OCI-LY1 (cell line): Measurements from ENCODE around the gene AKAP9.

ENCODE experiments used
- EZH2 ChIP-seq: fragments of 200-600 bp; sonication (generic), shearing (Covaris generic); IDR thresholded peaks from 2 replicates; pipeline ENCODE4 v1.8.0; 2017; ENCODE audit warnings: borderline replicate concordance, mixed run types, mild to moderate bottlenecking, antibody characterized with exemption, low read length, moderate library complexity, mixed read lengths
- TF ChIP-seq, protein P1 (sequence below): fragments of 200-600 bp; sonication (generic), shearing (Covaris generic); IDR thresholded peaks from 2 replicates; pipeline ENCODE4 v1.5.1; 2017; ENCODE audit warnings: mild to moderate bottlenecking, antibody characterized with exemption, low read length, moderate library complexity, mixed read lengths

DNA sequence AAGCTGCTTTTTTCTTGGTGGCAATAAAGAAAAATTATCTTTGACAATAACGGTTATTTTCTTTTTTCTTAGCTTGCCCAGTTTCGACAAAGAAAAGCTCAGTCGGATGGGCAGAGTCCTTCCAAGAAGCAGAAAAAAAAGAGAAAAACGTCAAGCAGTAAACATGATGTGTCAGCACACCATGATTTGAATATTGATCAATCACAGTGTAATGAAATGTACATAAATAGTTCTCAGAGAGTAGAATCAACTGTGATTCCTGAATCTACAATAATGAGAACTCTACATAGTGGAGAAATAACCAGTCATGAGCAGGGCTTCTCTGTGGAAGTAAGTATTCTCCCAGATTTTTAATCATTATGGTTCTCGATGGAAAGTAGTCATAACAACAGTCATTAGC lies 33.0 kb downstream of the AKAP9 start:
- TF ChIP-seq, protein P1, sequence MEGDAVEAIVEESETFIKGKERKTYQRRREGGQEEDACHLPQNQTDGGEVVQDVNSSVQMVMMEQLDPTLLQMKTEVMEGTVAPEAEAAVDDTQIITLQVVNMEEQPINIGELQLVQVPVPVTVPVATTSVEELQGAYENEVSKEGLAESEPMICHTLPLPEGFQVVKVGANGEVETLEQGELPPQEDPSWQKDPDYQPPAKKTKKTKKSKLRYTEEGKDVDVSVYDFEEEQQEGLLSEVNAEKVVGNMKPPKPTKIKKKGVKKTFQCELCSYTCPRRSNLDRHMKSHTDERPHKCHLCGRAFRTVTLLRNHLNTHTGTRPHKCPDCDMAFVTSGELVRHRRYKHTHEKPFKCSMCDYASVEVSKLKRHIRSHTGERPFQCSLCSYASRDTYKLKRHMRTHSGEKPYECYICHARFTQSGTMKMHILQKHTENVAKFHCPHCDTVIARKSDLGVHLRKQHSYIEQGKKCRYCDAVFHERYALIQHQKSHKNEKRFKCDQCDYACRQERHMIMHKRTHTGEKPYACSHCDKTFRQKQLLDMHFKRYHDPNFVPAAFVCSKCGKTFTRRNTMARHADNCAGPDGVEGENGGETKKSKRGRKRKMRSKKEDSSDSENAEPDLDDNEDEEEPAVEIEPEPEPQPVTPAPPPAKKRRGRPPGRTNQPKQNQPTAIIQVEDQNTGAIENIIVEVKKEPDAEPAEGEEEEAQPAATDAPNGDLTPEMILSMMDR = no peak
- TF ChIP-seq EZH2 = no peak
